GM13977 (cell line): ENCODE data around the gene FAT3.

Experiments
- DNase-seq: peaks from one replicate; pipeline ENCODE4 v3.0.0; 2012; ENCODE audit warnings: low spot score
- CTCF ChIP-seq: IDR thresholded peaks from 2 replicates; pipeline ENCODE4 v1.5.1; 2012; ENCODE audit warnings: mild to moderate bottlenecking, control low read depth; ENCODE audit not compliant: insufficient read depth; ENCODE audit errors: extremely low read depth, missing control alignments
- in situ Hi-C: fragments of 300-500 bp; cut with MboI; formaldehyde crosslinking; loops from one replicate; pipeline ENCODE4 v1.12.0; 2022; ENCODE audit warnings: low sequenced_read_pairs, low pct_unique_long_range_greater_than_20kb, mixed read lengths, inconsistent platforms; ENCODE audit not compliant: unreplicated experiment

The FAT3 gene

GRCh38 chr11:92249156-92249753 is 24.6 kb downstream of the FAT3 start:
- TF ChIP-seq CTCF, result no peak
- DNase-seq, result no peak
- in situ Hi-C loops, result no loop called here

GRCh38 chr11:92251980-92252379 is 27.4 kb downstream of the FAT3 start:
- in situ Hi-C loops, result no loop called here
- TF ChIP-seq CTCF, result no peak
- no peak for DNase-seq

- DNase-seq, result no peak
- in situ Hi-C loops, result no loop called here
- no peak for TF ChIP-seq CTCF
These were observed 28.8 kb downstream of the FAT3 start for GRCh38 chr11:92253421-92253820.

DNA sequence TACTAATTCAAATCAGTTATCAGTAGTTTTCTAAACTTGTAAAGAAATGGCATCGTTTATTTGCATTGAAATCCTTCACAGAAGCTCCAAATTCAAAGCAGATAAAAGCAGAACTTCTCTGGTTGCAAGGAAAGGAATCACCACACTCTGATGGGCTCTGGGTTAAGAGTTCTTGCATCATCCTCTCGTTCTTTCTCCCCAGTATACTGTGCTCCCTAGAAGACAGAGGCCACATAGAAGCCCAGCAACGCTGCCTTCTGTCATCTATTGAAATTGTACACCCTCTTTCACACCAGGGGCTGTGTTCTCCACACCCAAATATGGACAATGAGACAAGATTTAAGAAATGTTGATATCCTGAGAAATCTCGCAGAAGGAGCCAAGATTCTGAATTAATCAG is 29.3 kb downstream of the FAT3 start:
- TF ChIP-seq CTCF, result no peak
- no peak for DNase-seq
- in situ Hi-C loops, result no loop called here

- in situ Hi-C loops, result no loop called here
- TF ChIP-seq CTCF, result no peak
- no peak for DNase-seq
These were observed 32.9 kb downstream of the FAT3 start for GRCh38 chr11:92257536-92257935.

- no peak for TF ChIP-seq CTCF
- in situ Hi-C loops, result no loop called here
- DNase-seq, result no peak
These were observed 35.2 kb downstream of the FAT3 start for GRCh38 chr11:92259861-92260260.

DNA sequence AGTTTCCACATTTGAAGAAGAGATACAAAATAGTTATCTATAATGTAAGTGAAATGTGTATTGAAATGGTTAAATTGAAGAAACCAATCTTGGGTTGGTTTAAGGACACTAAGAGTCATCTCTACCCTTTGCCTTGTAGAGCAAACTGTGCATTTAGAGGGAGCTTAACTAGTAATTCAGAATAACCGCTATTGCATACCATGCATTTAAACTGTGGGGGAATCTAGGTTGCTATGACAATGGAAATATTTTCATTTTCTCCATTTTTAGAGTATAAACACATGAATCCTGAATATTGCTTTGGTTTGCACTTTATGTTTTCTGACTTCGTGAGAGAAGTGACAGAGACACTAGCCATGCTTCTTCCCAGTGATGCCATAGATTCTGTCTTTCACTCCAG is 39.7 kb downstream of the FAT3 start:
- TF ChIP-seq CTCF, result no peak
- in situ Hi-C loops, result no loop called here
- no peak for DNase-seq
